HG03066 (cell line): ENCODE data around the gene SCN2A.
A peak's percentile ranks its signal among the peaks of the same experiment; 100 is the strongest.
"Not testable (repeated sequence)": the region's sequence is repeated elsewhere in the genome, so short reads cannot be mapped to it uniquely, and the experiment has no call there.

Source experiments
- ATAC-seq: cut with Tn5 transposase; IDR thresholded peaks from one replicate; pipeline ENCODE4 v1.9.1; 2021; ENCODE audit warnings: low read depth; ENCODE audit not compliant: unreplicated experiment

Gene SCN2A

DNA sequence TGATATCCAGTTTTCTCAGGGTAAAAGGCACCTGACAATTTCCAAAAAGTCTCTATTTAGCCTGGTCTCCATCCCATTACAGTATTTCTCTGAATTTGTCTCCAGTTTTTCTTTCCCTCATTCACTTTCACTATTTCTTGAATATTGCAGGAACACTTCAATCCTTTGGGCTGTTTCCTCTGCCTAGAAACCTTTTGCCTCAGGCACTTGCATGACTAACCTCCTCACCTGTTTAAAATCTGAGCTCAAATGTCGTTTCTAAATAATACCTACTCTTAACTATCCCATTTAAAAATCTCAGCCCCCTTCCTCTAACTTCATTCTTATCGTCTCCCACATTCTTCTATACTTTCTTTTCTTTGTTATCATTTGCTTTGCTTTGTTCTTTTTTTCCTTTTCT lies 9.0 kb downstream of the SCN2A start:
- no peak for ATAC-seq

DNA sequence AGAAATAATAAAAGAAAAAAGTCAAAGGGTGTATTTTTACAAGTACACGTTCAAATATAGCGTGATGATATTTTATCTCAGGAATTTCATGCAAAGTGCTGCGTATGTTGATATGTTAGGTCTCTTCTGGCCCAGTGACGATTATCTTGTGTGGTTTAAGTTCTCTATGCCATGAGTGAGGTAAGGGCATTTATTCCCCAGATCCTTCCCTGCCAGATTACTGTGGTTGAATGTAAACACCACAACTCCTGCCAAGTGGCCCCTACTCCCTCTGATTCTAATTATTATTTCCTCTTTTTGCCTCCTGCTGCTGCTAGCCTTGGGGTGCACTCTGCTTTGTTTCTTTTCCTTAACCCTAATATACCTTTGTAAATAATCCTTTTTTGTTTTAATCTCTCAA lies 12.2 kb downstream of the SCN2A start:
- ATAC-seq: no peak

DNA sequence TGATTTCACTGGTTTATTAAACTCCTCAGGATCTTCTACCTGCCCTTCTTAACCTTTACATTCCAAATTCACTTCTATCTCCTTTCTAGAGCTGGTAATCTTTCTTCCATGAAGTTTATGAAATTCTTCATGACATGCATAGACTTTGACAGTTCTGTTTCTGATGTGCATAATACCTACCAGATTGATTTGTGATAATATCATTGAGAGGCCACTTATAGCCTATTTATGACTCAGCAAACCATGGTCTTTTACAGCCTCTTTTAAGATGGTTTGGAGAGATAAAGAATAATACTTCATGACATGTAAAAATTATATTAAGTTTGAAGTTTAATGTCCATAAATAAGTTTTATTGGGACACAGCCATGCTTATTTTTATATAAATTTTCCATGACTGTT lies 14.0 kb downstream of the SCN2A start:
- no peak for ATAC-seq

DNA sequence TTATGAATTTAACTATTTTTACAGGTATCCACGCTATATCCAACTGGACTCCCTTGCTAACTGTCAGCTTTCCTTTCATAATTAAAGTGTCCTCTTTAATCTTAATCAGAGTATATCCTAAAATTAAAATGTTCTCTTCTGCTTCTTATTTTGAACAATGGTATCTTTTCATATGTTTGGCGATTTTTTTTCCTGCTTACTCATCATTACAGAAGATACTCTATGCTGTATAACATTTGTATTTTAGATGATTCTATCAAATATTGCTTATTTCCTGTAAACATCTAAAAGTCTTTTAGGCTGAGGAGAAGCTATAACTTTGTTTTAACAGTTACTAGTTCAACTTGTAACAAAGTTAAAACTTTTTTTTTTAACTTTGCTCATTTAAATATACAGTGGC lies 17.4 kb downstream of the SCN2A start:
- ATAC-seq: no peak

DNA sequence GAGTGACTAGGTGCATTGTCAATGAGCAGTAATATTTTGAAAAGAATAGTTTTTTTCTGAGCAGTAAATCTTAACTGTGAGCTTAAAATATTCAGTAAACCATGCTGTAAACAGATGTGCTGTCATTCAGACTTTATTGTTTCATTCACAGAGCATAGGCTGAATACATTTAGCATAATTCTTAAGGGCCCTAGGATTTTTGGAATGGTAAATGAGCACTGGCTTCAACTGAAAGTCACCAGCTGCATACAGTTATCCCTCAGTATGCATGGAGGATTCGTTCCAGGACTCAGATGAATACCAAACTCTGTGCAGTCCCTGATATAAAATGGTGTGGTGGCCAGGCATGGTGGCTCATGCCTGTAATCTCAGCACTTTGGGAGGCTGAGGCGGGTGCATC lies 21.1 kb downstream of the SCN2A start:
- not testable (repeated sequence) for ATAC-seq

DNA sequence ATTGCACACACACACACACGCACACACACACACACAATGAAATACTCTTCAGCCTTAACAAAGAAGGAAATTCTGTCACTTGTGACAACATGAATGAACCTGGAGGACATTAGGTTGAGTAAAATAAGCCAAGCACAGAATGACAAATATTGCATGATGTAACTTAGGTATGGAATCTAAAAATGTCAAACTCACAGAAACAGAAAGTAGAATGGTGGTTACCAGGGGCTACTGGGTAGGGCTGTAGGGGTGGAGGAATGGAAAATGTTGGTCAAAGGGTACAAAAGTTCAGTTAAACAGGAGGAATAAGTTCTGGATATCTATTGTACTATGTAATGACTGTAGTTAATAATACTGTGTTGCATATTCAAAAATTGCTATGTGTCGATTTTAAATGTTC lies 29.5 kb downstream of the SCN2A start:
- ATAC-seq: no peak

DNA sequence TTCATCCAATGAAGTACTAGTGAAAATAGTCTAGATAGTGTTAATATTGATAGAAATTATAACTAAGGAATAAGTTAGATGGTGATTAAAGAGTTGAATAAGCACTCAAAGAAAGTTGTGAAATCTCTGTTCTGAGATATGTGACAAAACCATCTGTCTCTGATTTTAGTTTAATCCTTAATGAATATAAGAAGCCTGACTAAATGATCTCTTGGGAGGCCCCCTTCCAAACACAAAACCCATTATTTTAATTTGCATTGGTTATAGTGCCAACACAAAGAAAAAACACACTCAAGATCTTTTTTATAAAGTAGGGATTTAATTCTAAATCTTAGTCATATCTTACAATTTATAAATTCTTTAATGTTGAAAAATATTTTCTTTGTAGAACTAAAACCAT lies 34.0 kb downstream of the SCN2A start:
- no peak for ATAC-seq

DNA sequence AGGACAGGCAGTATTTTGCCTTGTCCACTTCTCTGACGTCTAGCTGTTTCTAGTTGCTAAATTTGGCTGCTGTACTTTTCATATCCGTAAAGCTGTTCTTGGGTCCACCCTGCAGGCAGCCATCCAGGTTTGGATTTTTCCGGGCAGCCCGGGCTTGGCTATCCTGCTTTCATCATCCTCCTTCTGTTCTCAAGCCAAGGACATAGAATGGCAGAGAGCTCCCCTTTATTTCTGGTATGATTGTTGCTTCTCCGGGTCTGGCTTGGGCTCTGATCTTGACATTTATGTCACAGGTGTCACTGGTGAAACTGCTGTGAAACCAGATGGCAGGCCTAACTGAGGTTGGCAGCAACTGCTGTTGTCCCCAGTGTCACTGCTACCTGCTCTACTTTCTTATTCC lies 35.5 kb downstream of the SCN2A start:
- ATAC-seq: no peak

DNA sequence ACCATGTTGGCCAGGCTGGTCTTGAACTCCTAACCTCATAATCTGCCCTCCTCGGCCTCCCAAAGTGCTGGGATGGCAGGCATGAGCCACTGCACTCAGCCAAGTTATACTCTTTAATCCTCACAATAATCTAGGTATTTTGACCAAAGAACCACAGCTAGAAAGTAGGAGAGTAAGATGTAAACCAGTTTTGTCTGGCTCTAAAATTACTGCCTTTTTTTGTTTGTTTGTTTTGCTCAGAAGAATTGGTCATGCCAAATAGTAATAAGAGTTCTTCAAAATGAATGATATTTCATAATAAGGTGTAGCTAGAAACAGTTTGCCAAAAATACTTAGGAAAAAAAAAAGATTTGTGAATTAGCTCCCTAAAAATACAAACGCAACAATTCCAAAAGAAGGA lies 36.7 kb downstream of the SCN2A start:
- no peak for ATAC-seq

DNA sequence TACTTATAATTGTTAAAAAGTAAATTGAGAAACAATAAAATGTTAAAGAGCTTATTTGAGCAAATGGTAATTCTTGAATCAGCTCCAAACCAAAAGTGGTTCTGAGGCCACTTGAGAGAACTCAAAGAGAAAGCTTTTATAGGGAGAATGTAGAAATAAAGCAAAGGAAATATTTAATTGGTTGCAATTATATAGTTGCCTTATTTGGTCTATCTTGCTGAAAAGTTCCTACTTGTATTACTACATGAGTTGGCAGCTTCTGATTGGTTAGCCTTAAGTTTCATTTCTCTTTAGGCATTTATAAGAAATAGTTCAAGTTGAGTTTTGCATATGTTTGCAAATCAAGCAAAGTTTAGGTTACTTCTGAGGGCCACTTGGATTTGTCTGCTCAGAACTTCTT lies 38.1 kb downstream of the SCN2A start:
- no peak for ATAC-seq

DNA sequence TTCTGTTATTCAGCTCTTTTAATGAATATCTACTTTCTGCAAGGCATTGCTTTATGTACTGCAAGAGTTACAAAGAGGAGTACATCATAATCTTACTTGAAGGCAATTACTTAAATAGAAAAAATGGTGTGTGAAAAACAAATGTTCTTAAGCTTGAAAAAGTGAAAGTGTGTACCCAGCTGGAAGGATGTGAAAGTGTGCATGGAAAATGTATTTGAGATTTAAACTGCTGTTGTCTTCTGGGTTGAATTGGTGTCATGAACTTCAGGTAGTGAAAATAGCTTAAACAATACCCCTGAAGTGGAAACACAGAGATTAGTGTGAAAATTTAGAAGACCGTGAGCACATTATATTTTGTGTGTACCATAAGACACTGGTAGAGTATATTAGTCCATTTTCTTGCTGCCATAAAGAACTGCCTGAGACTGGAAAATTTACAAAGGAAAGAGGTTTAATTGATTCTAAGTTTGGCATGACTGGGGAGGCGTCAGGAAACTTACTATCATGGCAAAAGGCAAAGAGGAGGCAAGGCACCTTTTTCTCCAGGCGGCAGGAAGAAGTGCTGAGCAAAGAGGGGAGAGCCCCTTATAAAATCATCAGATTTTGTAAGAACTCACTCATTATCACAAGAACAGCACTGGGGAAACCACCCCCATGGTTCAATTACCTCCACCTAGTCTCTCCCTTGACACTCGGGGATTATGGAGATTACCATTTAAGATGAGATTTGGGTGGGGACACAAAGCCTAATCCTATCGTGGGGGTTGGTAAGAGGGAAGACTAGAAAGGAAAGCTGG lies 38.8 kb downstream of the SCN2A start:
- no peak for ATAC-seq

DNA sequence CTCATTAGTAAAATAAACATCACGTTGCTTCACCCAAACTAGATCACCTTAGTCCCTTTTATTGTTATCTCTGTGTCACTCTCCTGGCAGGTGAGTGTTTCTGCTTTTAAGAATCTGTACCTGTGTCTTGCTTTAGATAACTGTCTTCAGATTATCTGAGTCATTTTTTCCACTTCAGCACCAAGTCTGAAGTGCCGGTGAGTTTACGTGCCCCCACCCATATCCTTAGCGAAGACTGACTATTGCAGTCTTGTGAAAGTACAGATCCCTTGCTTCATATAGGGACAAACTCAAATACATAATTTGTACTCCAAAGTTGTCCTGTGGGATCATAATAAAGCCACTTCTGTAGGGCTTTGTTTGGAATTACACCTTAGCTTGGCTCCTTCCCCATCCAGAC lies 41.1 kb downstream of the SCN2A start:
- no peak for ATAC-seq

DNA sequence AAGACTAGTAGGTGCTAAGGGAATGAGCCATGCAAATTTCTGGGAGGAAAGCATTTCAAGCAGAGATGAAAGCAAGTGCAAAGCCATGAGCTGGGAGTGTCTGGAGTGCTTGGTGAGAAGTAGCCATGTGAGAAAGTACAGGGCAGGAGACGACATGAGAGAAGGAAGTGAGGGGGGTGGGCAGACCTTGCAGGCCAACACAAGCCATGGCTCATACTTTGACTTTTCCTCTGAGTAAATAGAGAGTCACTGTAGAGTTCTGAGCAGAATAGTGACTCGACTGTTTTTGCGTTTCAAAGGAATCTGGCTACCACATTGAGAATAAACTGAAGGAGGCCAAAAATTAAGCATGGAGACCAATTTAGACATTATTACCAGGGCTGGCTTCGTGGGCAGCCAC lies 42.2 kb downstream of the SCN2A start:
- ATAC-seq: no peak

DNA sequence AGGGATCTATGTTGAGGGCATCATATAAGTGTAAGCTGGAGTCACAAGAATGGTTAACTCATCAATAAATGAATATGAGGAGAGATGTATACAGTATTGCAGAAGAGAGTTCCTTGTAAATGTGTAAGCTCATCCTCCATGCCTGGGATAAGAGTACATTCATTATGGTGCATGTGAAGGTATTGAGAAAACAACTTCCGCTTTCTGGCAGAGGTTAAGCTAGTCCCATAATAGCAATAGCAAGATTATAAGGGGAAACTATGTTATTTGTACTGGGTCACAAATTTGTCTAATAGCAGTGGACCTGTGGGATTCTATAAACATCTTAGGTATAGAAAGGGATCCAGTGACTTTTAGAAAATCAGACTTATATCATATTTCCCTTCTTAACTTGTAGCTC lies 44.1 kb downstream of the SCN2A start:
- ATAC-seq: no peak

DNA sequence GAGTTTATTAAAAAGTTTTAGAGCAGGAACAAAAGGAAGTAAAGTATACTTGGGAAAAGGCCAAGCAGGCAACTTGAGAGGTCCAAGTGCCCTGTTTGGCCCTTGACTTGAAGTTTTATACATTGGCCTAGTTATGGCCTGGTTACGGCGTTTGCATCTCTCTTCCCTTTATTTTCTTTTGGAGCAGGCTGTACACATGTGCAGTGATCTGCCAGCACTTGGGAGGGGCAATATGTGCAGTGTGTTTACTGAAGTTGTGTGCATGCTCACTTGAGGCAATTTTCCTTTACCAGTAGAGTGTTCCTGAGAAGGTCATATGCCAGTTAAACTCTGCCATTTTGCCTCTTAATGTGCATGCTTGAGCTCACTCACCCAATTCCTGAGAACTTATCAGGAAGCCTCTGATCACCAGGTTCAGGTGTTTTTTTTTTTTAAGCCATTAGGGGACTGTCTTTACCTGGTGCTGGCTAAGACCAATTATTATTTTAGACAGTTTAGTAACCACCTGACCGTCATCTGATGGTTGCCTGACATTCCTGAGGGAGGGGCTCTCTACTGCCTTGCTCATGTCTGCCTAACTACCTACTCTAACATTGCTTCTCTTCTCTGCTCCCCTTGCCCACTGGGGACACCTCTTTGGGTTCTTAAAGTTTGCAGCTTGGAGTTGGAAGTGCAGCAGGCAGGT lies 48.0 kb downstream of the SCN2A start:
- no peak for ATAC-seq

DNA sequence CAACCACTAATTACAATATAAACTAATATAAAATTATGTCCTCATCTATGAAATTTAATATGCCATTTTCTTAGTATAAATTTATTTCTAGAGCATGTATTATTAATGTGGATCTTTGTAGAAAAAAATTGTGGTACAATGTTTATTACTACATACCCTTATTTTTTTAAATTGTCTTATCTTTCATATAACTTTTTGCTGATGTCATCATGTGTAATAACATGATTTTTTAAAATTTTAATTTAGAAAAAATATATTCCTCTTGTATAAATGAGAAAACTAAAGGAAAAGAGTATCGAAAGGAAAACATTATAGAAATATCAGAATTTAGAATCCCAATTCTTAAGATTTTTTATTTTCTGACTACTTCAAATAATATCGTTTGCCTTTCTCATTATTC lies 49.9 kb downstream of the SCN2A start:
- ATAC-seq: no peak

DNA sequence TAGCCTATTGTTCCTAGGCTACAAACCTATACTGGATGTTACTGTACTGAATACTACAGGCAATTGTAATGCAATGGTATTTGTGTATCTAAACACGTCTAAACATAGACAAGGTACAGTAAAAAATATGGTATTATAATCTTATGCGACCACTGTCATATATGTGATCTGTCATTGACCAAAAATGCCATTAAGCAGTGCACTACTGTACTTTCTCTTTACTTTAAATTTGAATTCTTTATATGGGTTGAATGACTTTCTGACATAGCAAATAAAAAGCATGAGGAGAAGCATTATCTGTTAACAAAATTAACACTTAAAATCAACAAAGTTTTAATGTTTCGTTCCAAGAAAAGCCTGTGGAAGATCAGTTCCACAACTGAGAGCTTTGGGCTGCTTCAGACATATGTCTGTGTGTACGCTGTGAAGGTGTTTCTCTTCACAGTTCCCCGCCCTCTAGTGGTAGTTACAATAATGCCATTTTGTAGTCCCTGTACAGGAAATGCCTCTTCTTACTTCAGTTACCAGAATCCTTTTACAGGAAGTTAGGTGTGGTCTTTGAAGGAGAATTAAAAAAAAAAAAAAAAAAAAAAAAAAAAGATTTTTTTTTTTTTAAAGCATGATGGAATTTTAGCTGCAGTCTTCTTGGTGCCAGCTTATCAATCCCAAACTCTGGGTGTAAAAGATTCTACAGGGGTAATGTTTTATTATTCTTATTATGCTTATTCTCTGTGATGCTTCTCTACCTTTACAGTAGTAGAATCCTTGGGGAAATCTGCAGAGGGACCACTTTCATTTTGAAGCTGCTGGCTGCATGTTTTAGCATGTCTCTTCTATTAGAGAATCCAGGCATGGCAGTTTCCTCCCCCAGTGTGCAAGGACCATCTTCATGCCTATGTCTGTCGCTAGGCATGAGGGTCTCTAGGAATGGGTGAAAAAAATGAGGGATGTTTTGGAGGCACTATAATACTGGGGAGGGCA lies 54.5 kb downstream of the SCN2A start:
- ATAC-seq: peak; percentile 100

DNA sequence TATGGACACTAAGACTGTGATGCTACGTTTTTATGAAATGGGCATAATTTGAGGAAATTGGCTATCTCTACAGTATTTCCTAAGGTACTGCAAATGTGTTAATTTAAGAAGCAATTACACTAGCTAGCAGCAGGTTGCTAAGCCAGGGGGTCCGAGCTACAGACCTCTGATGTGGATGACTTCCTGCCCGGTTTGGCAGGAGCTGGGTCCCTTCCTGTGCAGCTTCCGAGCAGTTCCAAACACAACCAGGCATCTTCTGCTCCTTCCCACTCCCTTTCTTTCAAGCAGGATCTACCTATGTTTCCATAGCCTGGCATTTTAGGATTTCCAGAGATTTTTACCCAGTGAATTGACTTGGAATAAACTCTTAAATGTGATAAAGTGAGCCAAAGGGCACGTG lies 55.7 kb downstream of the SCN2A start:
- ATAC-seq: no peak

DNA sequence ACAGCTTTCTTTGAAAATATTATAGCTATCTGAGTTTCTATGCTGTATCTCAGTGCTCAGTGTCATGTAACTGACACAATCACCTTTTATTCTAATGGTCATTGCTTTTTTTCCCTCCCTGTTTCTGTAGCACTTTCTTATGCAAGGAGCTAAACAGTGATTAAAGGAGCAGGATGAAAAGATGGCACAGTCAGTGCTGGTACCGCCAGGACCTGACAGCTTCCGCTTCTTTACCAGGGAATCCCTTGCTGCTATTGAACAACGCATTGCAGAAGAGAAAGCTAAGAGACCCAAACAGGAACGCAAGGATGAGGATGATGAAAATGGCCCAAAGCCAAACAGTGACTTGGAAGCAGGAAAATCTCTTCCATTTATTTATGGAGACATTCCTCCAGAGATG lies 56.4 kb downstream of the SCN2A start:
- no peak for ATAC-seq

DNA sequence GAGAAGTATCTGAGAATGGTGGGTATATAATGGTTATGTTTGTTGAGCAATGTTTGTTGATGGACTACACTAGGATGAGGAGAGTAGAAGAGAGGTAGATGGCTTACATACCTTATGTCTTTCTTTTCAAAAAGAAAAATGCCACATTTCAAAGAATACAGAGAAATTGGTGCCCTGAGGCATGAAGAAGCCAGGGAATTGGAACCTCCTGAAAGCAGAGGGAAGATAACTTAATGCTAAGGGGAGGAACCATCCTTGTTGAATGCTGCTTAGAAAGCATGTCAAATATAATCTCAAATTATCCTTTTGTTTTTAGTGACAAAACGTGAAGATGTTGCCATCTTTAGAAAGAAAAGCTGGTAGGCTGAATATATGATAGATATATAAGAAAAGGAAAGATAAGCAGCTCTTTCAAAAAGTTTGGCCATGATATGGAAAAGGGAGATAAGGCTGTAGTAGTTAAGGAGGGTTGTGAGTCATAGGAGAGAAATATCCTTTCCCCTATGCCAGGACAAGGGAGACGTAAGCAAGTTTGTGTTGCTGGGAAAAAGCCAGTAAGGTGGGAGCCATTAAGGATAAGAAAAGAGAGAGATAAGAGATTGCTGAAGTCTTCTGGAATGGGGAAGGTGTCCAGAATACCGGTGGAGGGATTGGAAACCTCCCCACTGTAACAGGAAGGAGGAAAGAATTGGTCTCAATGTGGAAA lies 66.3 kb downstream of the SCN2A start:
- no peak for ATAC-seq

DNA sequence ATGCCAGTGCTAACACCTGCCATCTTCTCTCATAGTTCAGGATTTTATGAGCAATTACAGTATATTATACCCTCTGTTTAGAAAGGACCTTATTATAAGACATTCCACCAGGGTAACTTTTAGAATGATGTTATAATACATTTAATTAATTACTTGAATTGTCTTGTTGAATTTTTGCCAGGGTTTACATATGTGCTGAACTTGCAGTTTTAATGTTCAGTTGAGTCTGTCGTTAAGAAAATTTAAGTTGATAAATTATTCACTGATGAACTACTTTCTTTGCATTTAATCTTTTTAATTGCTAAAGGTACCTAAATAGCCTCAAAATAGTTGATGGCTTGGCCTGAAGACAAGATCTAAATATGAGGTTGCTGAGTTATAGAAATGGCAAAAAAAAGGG lies 68.1 kb downstream of the SCN2A start:
- ATAC-seq: no peak
